K562 (cell line): ENCODE measurements around the gene CYRIA. TPM values are rescaled to one million over a fixed set of nuclear protein-coding genes. Genes with fewer than 3 reads are reported as not detected.

Experiments
- CUX1 ChIP-seq: fragments of 200-800 bp; sonication (Bioruptor generic); IDR thresholded peaks from 2 replicates; pipeline ENCODE4 v1.6.1; 2016; ENCODE audit warnings: missing genetic modification characterization, missing compliant biosample characterization
- CXXC5 ChIP-seq: fragments of 250-450 bp; sonication (Bioruptor Pico); IDR thresholded peaks from 2 replicates; pipeline ENCODE4 v1.8.0; 2022; ENCODE audit warnings: inconsistent platforms, mild to moderate bottlenecking, moderate library complexity
- PREB ChIP-seq: sonication (generic); formaldehyde crosslinking; IDR thresholded peaks from 2 replicates; pipeline ENCODE4 v1.8.1; 2023; ENCODE audit warnings: mild to moderate bottlenecking, missing genetic modification reagents
- PYGO2 ChIP-seq: fragments of 450-650 bp; IDR thresholded peaks from 2 replicates; pipeline ENCODE4 v1.6.1; 2016; ENCODE audit warnings: mild to moderate bottlenecking, missing genetic modification characterization, moderate library complexity, missing compliant biosample characterization
- RBM22 ChIP-seq: fragments of 200-400 bp; formaldehyde crosslinking; IDR thresholded peaks from 2 replicates; pipeline ENCODE4 v1.6.1; 2018; ENCODE audit warnings: low read length, low read depth; ENCODE audit not compliant: poor library complexity, severe bottlenecking
- TAF15 ChIP-seq: fragments of 200-400 bp; formaldehyde crosslinking; IDR thresholded peaks from 2 replicates; pipeline ENCODE4 v1.6.1; 2017; ENCODE audit warnings: mild to moderate bottlenecking, low read depth, low read length, moderate library complexity
- ZNF644 ChIP-seq: fragments of 200-800 bp; sonication (Bioruptor generic); IDR thresholded peaks from 2 replicates; pipeline ENCODE4 v1.6.1; 2016; ENCODE audit warnings: low read depth, missing genetic modification characterization, missing compliant biosample characterization
- polyA plus RNA-seq, 8 experiments: library from polyadenylated mRNA; depleted of rRNA in 4 of 8; stranded (reverse) in 5 of 8; unstranded in 3 of 8; fragments of >200 nt; fragmentation: Nextera tagmentation in 2 of 8; fragmentation: Illumina TruSeq in 1 of 8; extraction: Ambion mirVana in 2 of 8; extraction: Trizol in 1 of 8; gene quantifications; 2 replicates each; pipeline versions ENCODE4 v1.2.1 to v1.2.3, GENCODE V29; 2011 to 2014; ENCODE audit warnings: inconsistent platforms in 1 of 8, missing spikeins in 1 of 8
- total RNA-seq, 7 experiments: library from RNA; depleted of rRNA in 6 of 7; stranded (reverse); fragments of >200 nt in 6 of 7; fragmentation: Illumina TruSeq in 2 of 7; extraction: Trizol in 2 of 7; gene quantifications; 2 replicates each; pipeline versions ENCODE4 v1.2.1 to v1.2.3, GENCODE V29; 2011 to 2021; ENCODE audit warnings: low replicate concordance in 1 of 7
- TF ChIP-seq, protein P1 (sequence below): sonication (generic); formaldehyde crosslinking; IDR thresholded peaks from 2 replicates; pipeline ENCODE4 v1.8.0; 2023; ENCODE audit warnings: missing genetic modification reagents, mild to moderate bottlenecking, borderline replicate concordance
- TF ChIP-seq, protein P2 (sequence below): fragments of 450-650 bp; formaldehyde crosslinking; IDR thresholded peaks from 2 replicates; pipeline ENCODE4 v1.4.0; 2022; ENCODE audit warnings: missing genetic modification characterization
- TF ChIP-seq, protein P3 (sequence below): fragments of 250-450 bp; sonication (Bioruptor Pico); IDR thresholded peaks from 2 replicates; pipeline ENCODE4 v1.9.0; 2021; ENCODE audit warnings: mild to moderate bottlenecking, inconsistent platforms

The CYRIA gene
- total and polyA plus RNA-seq, 9 of the 15 experiments (the other 6 are each of a cell fraction or from before 2014, with no cell fraction given): 0.84 to 5.6 (median 3.0) TPM

DNA sequence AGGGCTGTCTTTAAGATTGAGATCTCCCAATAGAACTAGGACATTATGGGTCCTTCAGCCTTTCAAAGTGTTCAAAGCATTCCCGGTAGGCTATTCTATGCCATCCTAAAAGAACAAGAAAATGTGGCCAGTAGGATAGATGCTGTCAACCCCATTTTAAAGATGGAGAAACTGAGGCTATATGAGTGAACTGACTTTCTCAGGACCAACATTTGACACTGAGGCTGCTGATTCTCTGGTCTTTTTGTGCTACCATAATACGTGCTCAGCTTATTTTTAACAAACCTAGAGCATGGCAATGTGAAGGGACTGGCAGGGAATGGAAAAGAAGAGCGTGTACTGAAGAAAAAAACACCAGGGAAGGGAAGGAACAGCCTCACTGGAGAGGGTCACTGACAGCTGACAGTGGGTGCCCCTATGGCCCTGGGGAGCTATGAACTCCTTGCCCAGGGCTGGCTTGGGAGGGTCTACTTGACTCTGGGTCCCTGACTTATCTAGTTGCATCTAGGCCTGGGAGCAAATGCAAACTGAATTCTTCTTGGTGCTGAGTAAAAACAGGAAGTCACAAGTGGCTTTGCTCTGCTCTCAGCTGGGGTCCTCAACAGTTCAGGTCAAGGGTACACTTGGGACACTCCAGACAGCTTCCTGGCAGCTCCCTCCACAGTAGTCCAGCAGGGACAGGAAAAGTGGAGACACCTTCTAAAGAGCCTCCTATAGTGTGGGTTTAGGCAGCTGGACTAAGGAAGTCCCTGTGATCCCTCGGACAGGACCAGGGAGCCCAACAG is 2.3 kb downstream of the CYRIA start (continued):
- TF ChIP-seq, protein P1, sequence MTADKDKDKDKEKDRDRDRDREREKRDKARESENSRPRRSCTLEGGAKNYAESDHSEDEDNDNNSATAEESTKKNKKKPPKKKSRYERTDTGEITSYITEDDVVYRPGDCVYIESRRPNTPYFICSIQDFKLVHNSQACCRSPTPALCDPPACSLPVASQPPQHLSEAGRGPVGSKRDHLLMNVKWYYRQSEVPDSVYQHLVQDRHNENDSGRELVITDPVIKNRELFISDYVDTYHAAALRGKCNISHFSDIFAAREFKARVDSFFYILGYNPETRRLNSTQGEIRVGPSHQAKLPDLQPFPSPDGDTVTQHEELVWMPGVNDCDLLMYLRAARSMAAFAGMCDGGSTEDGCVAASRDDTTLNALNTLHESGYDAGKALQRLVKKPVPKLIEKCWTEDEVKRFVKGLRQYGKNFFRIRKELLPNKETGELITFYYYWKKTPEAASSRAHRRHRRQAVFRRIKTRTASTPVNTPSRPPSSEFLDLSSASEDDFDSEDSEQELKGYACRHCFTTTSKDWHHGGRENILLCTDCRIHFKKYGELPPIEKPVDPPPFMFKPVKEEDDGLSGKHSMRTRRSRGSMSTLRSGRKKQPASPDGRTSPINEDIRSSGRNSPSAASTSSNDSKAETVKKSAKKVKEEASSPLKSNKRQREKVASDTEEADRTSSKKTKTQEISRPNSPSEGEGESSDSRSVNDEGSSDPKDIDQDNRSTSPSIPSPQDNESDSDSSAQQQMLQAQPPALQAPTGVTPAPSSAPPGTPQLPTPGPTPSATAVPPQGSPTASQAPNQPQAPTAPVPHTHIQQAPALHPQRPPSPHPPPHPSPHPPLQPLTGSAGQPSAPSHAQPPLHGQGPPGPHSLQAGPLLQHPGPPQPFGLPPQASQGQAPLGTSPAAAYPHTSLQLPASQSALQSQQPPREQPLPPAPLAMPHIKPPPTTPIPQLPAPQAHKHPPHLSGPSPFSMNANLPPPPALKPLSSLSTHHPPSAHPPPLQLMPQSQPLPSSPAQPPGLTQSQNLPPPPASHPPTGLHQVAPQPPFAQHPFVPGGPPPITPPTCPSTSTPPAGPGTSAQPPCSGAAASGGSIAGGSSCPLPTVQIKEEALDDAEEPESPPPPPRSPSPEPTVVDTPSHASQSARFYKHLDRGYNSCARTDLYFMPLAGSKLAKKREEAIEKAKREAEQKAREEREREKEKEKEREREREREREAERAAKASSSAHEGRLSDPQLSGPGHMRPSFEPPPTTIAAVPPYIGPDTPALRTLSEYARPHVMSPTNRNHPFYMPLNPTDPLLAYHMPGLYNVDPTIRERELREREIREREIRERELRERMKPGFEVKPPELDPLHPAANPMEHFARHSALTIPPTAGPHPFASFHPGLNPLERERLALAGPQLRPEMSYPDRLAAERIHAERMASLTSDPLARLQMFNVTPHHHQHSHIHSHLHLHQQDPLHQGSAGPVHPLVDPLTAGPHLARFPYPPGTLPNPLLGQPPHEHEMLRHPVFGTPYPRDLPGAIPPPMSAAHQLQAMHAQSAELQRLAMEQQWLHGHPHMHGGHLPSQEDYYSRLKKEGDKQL (CRISPR knock-in tag): no peak
- TF ChIP-seq, protein P2, sequence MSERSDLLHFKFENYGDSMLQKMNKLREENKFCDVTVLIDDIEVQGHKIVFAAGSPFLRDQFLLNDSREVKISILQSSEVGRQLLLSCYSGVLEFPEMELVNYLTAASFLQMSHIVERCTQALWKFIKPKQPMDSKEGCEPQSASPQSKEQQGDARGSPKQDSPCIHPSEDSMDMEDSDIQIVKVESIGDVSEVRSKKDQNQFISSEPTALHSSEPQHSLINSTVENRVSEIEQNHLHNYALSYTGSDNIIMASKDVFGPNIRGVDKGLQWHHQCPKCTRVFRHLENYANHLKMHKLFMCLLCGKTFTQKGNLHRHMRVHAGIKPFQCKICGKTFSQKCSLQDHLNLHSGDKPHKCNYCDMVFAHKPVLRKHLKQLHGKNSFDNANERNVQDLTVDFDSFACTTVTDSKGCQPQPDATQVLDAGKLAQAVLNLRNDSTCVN (CRISPR knock-in tag): no peak
- TF ChIP-seq RBM22 (no peak), CUX1 (no peak), PREB (CRISPR knock-in tag) (no peak), PYGO2 (no peak), CXXC5 (CRISPR knock-in tag) (no peak), ZNF644 (no peak), TAF15 (no peak)
- TF ChIP-seq, protein P3, sequence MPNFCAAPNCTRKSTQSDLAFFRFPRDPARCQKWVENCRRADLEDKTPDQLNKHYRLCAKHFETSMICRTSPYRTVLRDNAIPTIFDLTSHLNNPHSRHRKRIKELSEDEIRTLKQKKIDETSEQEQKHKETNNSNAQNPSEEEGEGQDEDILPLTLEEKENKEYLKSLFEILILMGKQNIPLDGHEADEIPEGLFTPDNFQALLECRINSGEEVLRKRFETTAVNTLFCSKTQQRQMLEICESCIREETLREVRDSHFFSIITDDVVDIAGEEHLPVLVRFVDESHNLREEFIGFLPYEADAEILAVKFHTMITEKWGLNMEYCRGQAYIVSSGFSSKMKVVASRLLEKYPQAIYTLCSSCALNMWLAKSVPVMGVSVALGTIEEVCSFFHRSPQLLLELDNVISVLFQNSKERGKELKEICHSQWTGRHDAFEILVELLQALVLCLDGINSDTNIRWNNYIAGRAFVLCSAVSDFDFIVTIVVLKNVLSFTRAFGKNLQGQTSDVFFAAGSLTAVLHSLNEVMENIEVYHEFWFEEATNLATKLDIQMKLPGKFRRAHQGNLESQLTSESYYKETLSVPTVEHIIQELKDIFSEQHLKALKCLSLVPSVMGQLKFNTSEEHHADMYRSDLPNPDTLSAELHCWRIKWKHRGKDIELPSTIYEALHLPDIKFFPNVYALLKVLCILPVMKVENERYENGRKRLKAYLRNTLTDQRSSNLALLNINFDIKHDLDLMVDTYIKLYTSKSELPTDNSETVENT (CRISPR knock-in tag): no peak
